ENCODE data around the gene MC3R. TPM values are rescaled to one million over a fixed set of nuclear protein-coding genes. Genes with fewer than 3 reads are reported as not detected.

MC3R gene
- polyA plus RNA-seq, 2 of the 4 experiments (the other 2 are of a cell fraction), result not detected

- CTCF ChIA-PET, result interaction anchor here (1.4 to 4.0 kb wide), 3 partner anchors 10 to 100 kb away, joined by 3 to 24 read pairs (median 4); no protein-coding TSS in a partner anchor
Measured at GRCh38 chr20:56244259-56244658, 4.3 kb upstream of the MC3R start.

GRCh38 chr20:56245761-56246160 lies 2.8 kb upstream of the MC3R start:
- CTCF ChIA-PET, result interaction anchor here (4.0 kb wide), 1 partner anchor 98 kb away, joined by 24 read pairs; no protein-coding TSS in a partner anchor
- FAIRE-seq (no peak), DNase-seq (ENCODE audit: low read depth in 1 of 2, low spot score in 1 of 2) (no peak), ATAC-seq (no peak)
- Histone ChIP-seq H3K27ac (no peak overlapping the region), H3K4me1 (no peaks in the 10 kb centered on the region), H3K9me3 (no peaks in the 10 kb centered on the region), H3K4me2 (no peak overlapping the region), H3K4me3 (no peak overlapping the region)
- 0% methylated on average over 3 of the region's 3 CpGs for WGBS (ENCODE audit: missing lambda C conversion rate)
- TF ChIP-seq KDM5A (IDR thresholded peaks at IDR 0.05), result no peak
- TF ChIP-seq PHF8 (IDR thresholded peaks at IDR 0.05; ENCODE audit: borderline replicate concordance, low read depth), result no peak
- no peak for TF ChIP-seq RFX5 (IDR thresholded peaks at IDR 0.05)
- no peak for TF ChIP-seq HDAC2 (IDR thresholded peaks at IDR 0.05)
- TF ChIP-seq GATA3 (IDR thresholded peaks at IDR 0.05; ENCODE audit: borderline replicate concordance), result no peak
- TF ChIP-seq KDM1A (IDR thresholded peaks at IDR 0.05; ENCODE audit: low read depth), result no peak
- no peak for TF ChIP-seq HMGXB4 (CRISPR knock-in tag; IDR thresholded peaks at IDR 0.05; ENCODE audit: borderline replicate concordance)
- TF ChIP-seq RAD21 (conservative IDR thresholded peaks at IDR 0.05 in 1 of 2, IDR thresholded peaks at IDR 0.05 in 1 of 2), result no peak
- no peak for TF ChIP-seq ZNF302 (CRISPR knock-in tag; IDR thresholded peaks at IDR 0.05)
- no peak for TF ChIP-seq ATOH8 (CRISPR knock-in tag; IDR thresholded peaks at IDR 0.05; ENCODE audit: low read depth)
- no peak for TF ChIP-seq ZFP36 (IDR thresholded peaks at IDR 0.05; ENCODE audit: borderline replicate concordance, partially characterized antibody)
- no peak for TF ChIP-seq HOXA7 (CRISPR knock-in tag; IDR thresholded peaks at IDR 0.05)
- no peak for TF ChIP-seq HOXB13 (CRISPR knock-in tag; IDR thresholded peaks at IDR 0.05; ENCODE audit: low read depth)
- TF ChIP-seq MYC (IDR thresholded peaks at IDR 0.05; ENCODE audit: borderline replicate concordance, low read length), result no peak
- POLR2A ChIA-PET, result no interaction called here

More at GRCh38 chr20:56244259-56244658, 4.3 kb upstream of the MC3R start:
- ATAC-seq (no peak), FAIRE-seq (no peak), DNase-seq (ENCODE audit: low read depth in 1 of 2, low spot score in 1 of 2) (no peak)
- H3K4me1 ChIP-seq, result no peaks in the 10 kb centered on the region
- H3K9me3 ChIP-seq, result no peaks in the 10 kb centered on the region
- TF ChIP-seq SREBF2 (IDR thresholded peaks at IDR 0.05), result no peak
- no peak for TF ChIP-seq CEBPB (IDR thresholded peaks at IDR 0.05)
- TF ChIP-seq HMGXB4 (CRISPR knock-in tag; IDR thresholded peaks at IDR 0.05; ENCODE audit: borderline replicate concordance), result no peak
- no peak for TF ChIP-seq TP53 (CRISPR knock-in tag; IDR thresholded peaks at IDR 0.05)
- no peak for TF ChIP-seq MAZ (IDR thresholded peaks at IDR 0.05; ENCODE audit: borderline replicate concordance, low read depth, low read length)
- TF ChIP-seq ZSCAN20 (CRISPR knock-in tag; IDR thresholded peaks at IDR 0.05), result no peak
- TF ChIP-seq SMC3 (IDR thresholded peaks at IDR 0.05), result no peak
- no peak for TF ChIP-seq CBX2 (IDR thresholded peaks at IDR 0.05; ENCODE audit: borderline replicate concordance, low read depth)
- no peak for TF ChIP-seq HOXB5 (CRISPR knock-in tag; IDR thresholded peaks at IDR 0.05)
- no peak for TF ChIP-seq USF2 (IDR thresholded peaks at IDR 0.05)
- no peak for TF ChIP-seq MYC (IDR thresholded peaks at IDR 0.05; ENCODE audit: borderline replicate concordance, low read length)
- WGBS (ENCODE audit: missing lambda C conversion rate), result 7% methylated on average over 6 of the region's 6 CpGs
- no peak overlapping the region for H3K4me3 ChIP-seq
- no peak overlapping the region for H3K4me2 ChIP-seq
- POLR2A ChIA-PET, result no interaction called here
- H3K27ac ChIP-seq, result no peak overlapping the region

All from A549 (cell line).